SK-N-SH (cell line): ENCODE results near the gene SIX4. TPM values are rescaled to one million over a fixed set of nuclear protein-coding genes. Genes with fewer than 3 reads are reported as not detected.

Experiments used
- CTCF ChIA-PET: fragments of 300-600, 350-600 bp; formaldehyde crosslinking; extraction: SDS; loops from one replicate; lab custom pipeline; 2021; lab: Yijun Ruan, JAX
- POLR2A ChIA-PET: fragments of 350-600 bp; sonication (Branson Sonifier 250); formaldehyde crosslinking; extraction: SDS; loops from one replicate; lab custom pipeline; 2020; ENCODE audit warnings: antibody characterized with exemption, inconsistent platforms; lab: Yijun Ruan, JAX
- DNase-seq: peaks from one replicate; pipeline ENCODE4 v3.0.0; 2012
- H2AFZ ChIP-seq: fragments of 200-600 bp; sonication (generic); 2 replicates; pipeline ENCODE4 v1.8.1; 2016; ENCODE audit warnings: antibody characterized with exemption, mild to moderate bottlenecking, low read depth
- H3F3A ChIP-seq: fragments of 200-600 bp; sonication (generic); replicated peaks from 2 replicates; pipeline ENCODE3; 2016; ENCODE audit warnings: antibody characterized with exemption, mild to moderate bottlenecking; ENCODE audit not compliant: insufficient read depth
- H3K27ac ChIP-seq, 2 experiments: fragments of 200-500 bp in 1 of 2; fragments of 200-600 bp in 1 of 2; sonication (Bioruptor generic) in 1 of 2; sonication (generic), shearing (Covaris generic) in 1 of 2; 2 replicates each; pipeline versions ENCODE4 v1.5.1 to v1.6.1; 2014 to 2016; ENCODE audit warnings: low read depth in 2 of 2, inconsistent platforms in 1 of 2, low read length in 1 of 2, mild to moderate bottlenecking in 1 of 2, mixed read lengths in 1 of 2
- H3K27me3 ChIP-seq: fragments of 200-600 bp; sonication (generic), shearing (Covaris generic); 2 replicates; pipeline ENCODE4 v1.6.1; 2016; ENCODE audit warnings: mixed run types; ENCODE audit not compliant: insufficient read depth
- H3K36me3 ChIP-seq, 2 experiments: fragments of 200-500 bp in 1 of 2; fragments of 200-600 bp in 1 of 2; sonication (Bioruptor generic) in 1 of 2; sonication (generic) in 1 of 2; replicated peaks in 1 of 2; 2 replicates each; pipeline versions ENCODE3 to v1.5.1; 2014 to 2016; ENCODE audit warnings: low read length in 1 of 2, mild to moderate bottlenecking in 1 of 2; ENCODE audit not compliant: insufficient read depth in 2 of 2, control insufficient read depth in 1 of 2
- H3K4me1 ChIP-seq, 2 experiments: fragments of 200-500 bp in 1 of 2; fragments of 200-600 bp in 1 of 2; sonication (Bioruptor generic) in 1 of 2; sonication (generic), shearing (Covaris generic) in 1 of 2; 2 replicates each; pipeline versions ENCODE4 v1.5.1 to v1.6.1; 2014 to 2016; ENCODE audit warnings: low read depth in 1 of 2, low read length in 1 of 2, mixed run types in 1 of 2; ENCODE audit not compliant: insufficient read depth in 2 of 2, control insufficient read depth in 1 of 2
- H3K4me2 ChIP-seq: fragments of 200-600 bp; sonication (generic), shearing (Covaris generic); 2 replicates; pipeline ENCODE4 v1.6.1; 2017; ENCODE audit warnings: mixed run types
- H3K4me3 ChIP-seq, 2 experiments: fragments of 200-500 bp in 1 of 2; fragments of 200-600 bp in 1 of 2; sonication (Bioruptor generic) in 1 of 2; sonication (generic), shearing (Covaris generic) in 1 of 2; 2 replicates each; pipeline versions ENCODE4 v1.5.1 to v1.8.1; 2014 to 2016; ENCODE audit warnings: low read depth in 2 of 2, inconsistent platforms in 1 of 2, low read length in 1 of 2, mild to moderate bottlenecking in 1 of 2, mixed read lengths in 1 of 2, moderate library complexity in 1 of 2
- H3K79me2 ChIP-seq: fragments of 200-600 bp; sonication (generic); 2 replicates; pipeline ENCODE4 v1.8.1; 2017; ENCODE audit warnings: mild to moderate bottlenecking; ENCODE audit not compliant: insufficient read depth
- H3K9ac ChIP-seq: fragments of 200-600 bp; sonication (generic); 2 replicates; pipeline ENCODE4 v1.6.1; 2017; ENCODE audit warnings: mixed run types
- H3K9me2 ChIP-seq: fragments of 200-600 bp; sonication (generic); 2 replicates; pipeline ENCODE4 v1.6.1; 2017; ENCODE audit warnings: mixed run types
- H3K9me3 ChIP-seq: fragments of 200-600 bp; sonication (generic); 2 replicates; pipeline ENCODE4 v1.6.1; 2017; ENCODE audit warnings: mixed run types, mild to moderate bottlenecking, moderate library complexity
- H4K20me1 ChIP-seq: fragments of 200-600 bp; sonication (generic); 2 replicates; pipeline ENCODE4 v1.6.1; 2017; ENCODE audit warnings: mild to moderate bottlenecking, mixed run types; ENCODE audit not compliant: insufficient read depth
- CHD2 ChIP-seq: fragments of 150-350 bp; IDR thresholded peaks from 2 replicates; pipeline ENCODE4 v1.6.1; 2018; ENCODE audit warnings: low read length; ENCODE audit not compliant: partially characterized antibody
- ELF1 ChIP-seq: IDR thresholded peaks from 2 replicates; pipeline ENCODE4 v1.4.0; 2012
- EP300 ChIP-seq, 2 experiments: IDR thresholded peaks; 2 replicates each; pipeline versions ENCODE4 v1.4.0 to v1.6.1; 2012; ENCODE audit warnings: borderline replicate concordance in 1 of 2, low read depth in 1 of 2, low read length in 1 of 2
- EZH2phosphoT487 ChIP-seq: fragments of 200-600 bp; sonication (generic); IDR thresholded peaks from 2 replicates; pipeline ENCODE4 v1.6.1; 2017; ENCODE audit warnings: low read depth, mixed run types, mild to moderate bottlenecking, antibody characterized with exemption, moderate library complexity, borderline replicate concordance
- FOSL2 ChIP-seq: IDR thresholded peaks from 2 replicates; pipeline ENCODE4 v1.4.0; 2012; ENCODE audit warnings: low read depth, mild to moderate bottlenecking, moderate library complexity, borderline replicate concordance
- FOXM1 ChIP-seq: IDR thresholded peaks from 2 replicates; pipeline ENCODE4 v1.4.0; 2012; ENCODE audit warnings: low read depth, mild to moderate bottlenecking
- GABPA ChIP-seq: IDR thresholded peaks from 2 replicates; pipeline ENCODE4 v1.4.0; 2012; ENCODE audit warnings: low read depth, mild to moderate bottlenecking
- GATA2 ChIP-seq: sonication (generic); formaldehyde crosslinking; IDR thresholded peaks from 2 replicates; pipeline ENCODE4 v1.5.0; 2020; ENCODE audit warnings: mild to moderate bottlenecking, missing genetic modification reagents
- IRF3 ChIP-seq: fragments of 150-350 bp; IDR thresholded peaks from 2 replicates; pipeline ENCODE4 v1.6.1; 2016; ENCODE audit warnings: mild to moderate bottlenecking, low read depth, low read length
- JUND ChIP-seq: IDR thresholded peaks from 2 replicates; pipeline ENCODE4 v1.4.0; 2012
- MXI1 ChIP-seq: IDR thresholded peaks from 2 replicates; pipeline ENCODE4 v1.6.1; 2012; ENCODE audit warnings: mild to moderate bottlenecking, low read depth, low read length, improper control_type of control experiment
- NRF1 ChIP-seq: IDR thresholded peaks from 2 replicates; pipeline ENCODE4 v1.6.1; 2012; ENCODE audit warnings: low read depth, mild to moderate bottlenecking, low read length
- RAD21 ChIP-seq: IDR thresholded peaks from 2 replicates; pipeline ENCODE4 v1.6.1; 2012; ENCODE audit warnings: mild to moderate bottlenecking, low read length
- RCOR1 ChIP-seq: fragments of 150-350 bp; IDR thresholded peaks from 2 replicates; pipeline ENCODE4 v1.6.1; 2017; ENCODE audit warnings: antibody characterized with exemption, low read length
- RFX5 ChIP-seq: IDR thresholded peaks from 2 replicates; pipeline ENCODE4 v1.6.1; 2012; ENCODE audit warnings: mild to moderate bottlenecking, improper control_type of control experiment, low read length
- RXRA ChIP-seq: IDR thresholded peaks from 2 replicates; pipeline ENCODE4 v1.4.0; 2012; ENCODE audit warnings: low read depth, mild to moderate bottlenecking, borderline replicate concordance
- TAF1 ChIP-seq: IDR thresholded peaks from 2 replicates; pipeline ENCODE4 v1.6.1; 2012; ENCODE audit warnings: low read depth, mild to moderate bottlenecking, low read length, moderate library complexity, borderline replicate concordance
- TCF12 ChIP-seq: IDR thresholded peaks from 2 replicates; pipeline ENCODE4 v1.4.0; 2012
- TEAD4 ChIP-seq: IDR thresholded peaks from 2 replicates; pipeline ENCODE4 v1.4.0; 2012; ENCODE audit warnings: mild to moderate bottlenecking, borderline replicate concordance; ENCODE audit not compliant: insufficient read depth
- YY1 ChIP-seq: IDR thresholded peaks from 2 replicates; pipeline ENCODE4 v1.4.0; 2012; ENCODE audit warnings: low read depth, mild to moderate bottlenecking
- WGBS: methylation state at CpG from one replicate; pipeline ENCODE4 v1.1.6; 2017; ENCODE audit warnings: low lambda C conversion rate; 5-methylcytosine and 5-hydroxymethylcytosine counted together
- polyA plus RNA-seq, 3 experiments: library from polyadenylated mRNA; depleted of rRNA; stranded (reverse); fragments of >200 nt; gene quantifications; 2 replicates each; pipeline ENCODE4 v1.2.3, GENCODE V29; 2012
- TF ChIP-seq, protein P1 (sequence below): IDR thresholded peaks from 2 replicates; pipeline ENCODE4 v1.6.1; 2012; ENCODE audit warnings: mild to moderate bottlenecking, low read depth, low read length, moderate library complexity
- TF ChIP-seq, protein P2 (sequence below): IDR thresholded peaks from 2 replicates; pipeline ENCODE4 v1.4.0; 2012; ENCODE audit warnings: low read depth

SIX4 gene
- polyA plus RNA-seq, 1 of the 3 experiments (the other 2 are of a cell fraction): 3.3 TPM

- peak; percentile 19; the same call in 1 of the 2 replicates for TF ChIP-seq IRF3
- TF ChIP-seq RAD21: peak; percentile 36
- TF ChIP-seq RXRA: no peak
- TF ChIP-seq YY1: peak; percentile 72; the same call in 1 of the 2 replicates
- no peak for TF ChIP-seq GATA2 (CRISPR knock-in tag)
- TF ChIP-seq CHD2: peak; percentile 69
- no peak for TF ChIP-seq ELF1
- TF ChIP-seq MXI1: peak; percentile 73
- TF ChIP-seq, protein P1, sequence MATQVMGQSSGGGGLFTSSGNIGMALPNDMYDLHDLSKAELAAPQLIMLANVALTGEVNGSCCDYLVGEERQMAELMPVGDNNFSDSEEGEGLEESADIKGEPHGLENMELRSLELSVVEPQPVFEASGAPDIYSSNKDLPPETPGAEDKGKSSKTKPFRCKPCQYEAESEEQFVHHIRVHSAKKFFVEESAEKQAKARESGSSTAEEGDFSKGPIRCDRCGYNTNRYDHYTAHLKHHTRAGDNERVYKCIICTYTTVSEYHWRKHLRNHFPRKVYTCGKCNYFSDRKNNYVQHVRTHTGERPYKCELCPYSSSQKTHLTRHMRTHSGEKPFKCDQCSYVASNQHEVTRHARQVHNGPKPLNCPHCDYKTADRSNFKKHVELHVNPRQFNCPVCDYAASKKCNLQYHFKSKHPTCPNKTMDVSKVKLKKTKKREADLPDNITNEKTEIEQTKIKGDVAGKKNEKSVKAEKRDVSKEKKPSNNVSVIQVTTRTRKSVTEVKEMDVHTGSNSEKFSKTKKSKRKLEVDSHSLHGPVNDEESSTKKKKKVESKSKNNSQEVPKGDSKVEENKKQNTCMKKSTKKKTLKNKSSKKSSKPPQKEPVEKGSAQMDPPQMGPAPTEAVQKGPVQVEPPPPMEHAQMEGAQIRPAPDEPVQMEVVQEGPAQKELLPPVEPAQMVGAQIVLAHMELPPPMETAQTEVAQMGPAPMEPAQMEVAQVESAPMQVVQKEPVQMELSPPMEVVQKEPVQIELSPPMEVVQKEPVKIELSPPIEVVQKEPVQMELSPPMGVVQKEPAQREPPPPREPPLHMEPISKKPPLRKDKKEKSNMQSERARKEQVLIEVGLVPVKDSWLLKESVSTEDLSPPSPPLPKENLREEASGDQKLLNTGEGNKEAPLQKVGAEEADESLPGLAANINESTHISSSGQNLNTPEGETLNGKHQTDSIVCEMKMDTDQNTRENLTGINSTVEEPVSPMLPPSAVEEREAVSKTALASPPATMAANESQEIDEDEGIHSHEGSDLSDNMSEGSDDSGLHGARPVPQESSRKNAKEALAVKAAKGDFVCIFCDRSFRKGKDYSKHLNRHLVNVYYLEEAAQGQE: peak; percentile 77
- TF ChIP-seq TCF12: peak; percentile 34; the same call in 1 of the 2 replicates
- peak in 1 of 2 experiments; percentile 41; a peak in 1 of 4 replicates for TF ChIP-seq EP300 (IDR thresholded peaks at IDR 0.05; ENCODE audit: borderline replicate concordance in 1 of 2, low read depth in 1 of 2, low read length in 1 of 2)
- TF ChIP-seq GABPA: peak; percentile 67
- TF ChIP-seq FOXM1: no peak
- TF ChIP-seq, protein P2, sequence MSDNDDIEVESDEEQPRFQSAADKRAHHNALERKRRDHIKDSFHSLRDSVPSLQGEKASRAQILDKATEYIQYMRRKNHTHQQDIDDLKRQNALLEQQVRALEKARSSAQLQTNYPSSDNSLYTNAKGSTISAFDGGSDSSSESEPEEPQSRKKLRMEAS: peak; percentile 86
- TF ChIP-seq FOSL2: no peak
Observed at GRCh38 chr14:60734465-60735242, 10.5 kb upstream of the SIX4 start, which contains the start of gene MNAT1 (continued).

DNA sequence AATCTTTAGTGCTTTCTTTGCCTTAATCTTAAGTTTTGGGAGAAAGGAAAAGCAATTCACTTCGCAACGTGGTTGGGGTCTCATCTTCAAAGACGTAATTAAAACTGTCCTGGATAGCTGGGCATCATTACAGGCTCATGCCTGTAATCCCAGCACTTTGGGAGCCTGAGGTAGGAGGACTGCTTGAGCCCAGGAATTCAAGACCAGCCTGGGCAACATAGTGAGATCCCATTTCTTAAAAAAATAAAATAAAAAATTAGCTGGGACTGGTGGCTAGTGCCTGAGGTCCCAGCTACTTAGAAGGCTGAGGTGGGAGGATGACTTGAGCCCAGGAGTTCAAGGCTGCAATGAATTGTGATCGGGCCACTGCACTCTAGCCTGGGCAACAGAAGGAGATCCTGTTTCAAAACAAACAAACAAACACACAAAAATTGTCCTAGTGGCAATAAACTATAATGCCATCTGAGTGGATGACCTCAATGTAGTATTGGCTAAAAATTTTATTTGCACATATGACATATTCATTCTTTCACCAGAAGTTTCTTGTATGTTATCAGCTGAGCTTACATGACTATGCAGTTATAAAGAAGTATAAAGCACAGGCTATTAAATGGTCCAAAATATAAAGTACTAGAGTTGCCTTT is 8.8 kb upstream of the SIX4 start:
- H3K4me2 ChIP-seq: no peak overlapping the region
- no peaks in the 10 kb centered on the region for H3K9me2 ChIP-seq
- peaks cover 33% of the 10 kb centered on the region for H3K79me2 ChIP-seq
- no peaks in the 10 kb centered on the region for H4K20me1 ChIP-seq
- H3K4me3 ChIP-seq: no peak overlapping the region
- no peak overlapping the region for H3K27ac ChIP-seq
- peaks cover 5 to 8% of the 10 kb centered on the region in 2 experiments; a peak in 3 of 4 replicates for H3K4me1 ChIP-seq
- H2AFZ ChIP-seq: no peak overlapping the region
- ChIA-PET POLR2A (no interaction called here), CTCF (interaction anchor here (1.3 kb wide), 1 partner anchor 520 kb away, joined by 4 read pairs; no protein-coding TSS in a partner anchor)
- H3F3A ChIP-seq: peaks cover 11% of the 10 kb centered on the region
- H3K36me3 ChIP-seq: no peaks in the 10 kb centered on the region
- WGBS: 19% methylated on average over 4 of the region's 4 CpGs
- no peak overlapping the region for H3K9ac ChIP-seq
- H3K27me3 ChIP-seq: no peaks in the 10 kb centered on the region
- H3K9me3 ChIP-seq: no peaks in the 10 kb centered on the region
- DNase-seq: no peak
- TF ChIP-seq CHD2: no peak
- TF ChIP-seq, protein P1: no peak
- TF ChIP-seq GATA2 (CRISPR knock-in tag): no peak
- TF ChIP-seq MXI1: no peak
- no peak for TF ChIP-seq YY1
- TF ChIP-seq EZH2phosphoT487: no peak
- TF ChIP-seq RFX5: no peak
- no peak for TF ChIP-seq RCOR1
- no peak for TF ChIP-seq NRF1
- no peak for TF ChIP-seq TEAD4
- TF ChIP-seq TAF1: no peak
- TF ChIP-seq JUND: no peak
